Prostate gland (tissue), 2 donors: ENCODE measurements around the gene MAPK8IP2.

Experiments used
- CTCF ChIP-seq, 4 experiments: fragments of 200-600 bp in 2 of 4; fragments of 450-650 bp in 2 of 4; sonication (generic) in 2 of 4; IDR thresholded peaks; 1 replicate in 3 of 4; 2 replicates in 1 of 4; pipeline ENCODE4 v1.5.1; 2016 to 2019; ENCODE audit warnings: antibody characterized with exemption in 4 of 4, mild to moderate bottlenecking in 2 of 4, moderate library complexity in 2 of 4
- POLR2A ChIP-seq: fragments of 450-650 bp; IDR thresholded peaks from one replicate; pipeline ENCODE4 v1.6.1; 2016; ENCODE audit warnings: antibody characterized with exemption, mild to moderate bottlenecking
- POLR2AphosphoS5 ChIP-seq: sonication (generic); formaldehyde crosslinking; IDR thresholded peaks from one replicate; pipeline ENCODE4 v1.6.1; 2017; ENCODE audit warnings: antibody characterized with exemption

GRCh38 chr22:50610581-50610980 is 10.0 kb downstream of the MAPK8IP2 start:
- TF ChIP-seq POLR2AphosphoS5 (no peak), CTCF (IDR thresholded peaks at IDR 0.05) (no peak), POLR2A (no peak)
